Sigmoid colon (tissue), 7 donors: ENCODE measurements around the gene LCMT1. TPM values are rescaled to one million over a fixed set of nuclear protein-coding genes. Genes with fewer than 3 reads are reported as not detected.

ENCODE experiments used
- DNase-seq: peaks from one replicate; pipeline ENCODE4 v3.0.0-alpha.2; 2019
- H3K27ac ChIP-seq, 4 donors: fragments of 200-600 bp; sonication (generic); one replicate each; pipeline ENCODE4 v1.5.1; 2016 to 2019; ENCODE audit warnings: mild to moderate bottlenecking in 1 of 4
- H3K27me3 ChIP-seq, 3 donors: fragments of 200-600 bp; sonication (generic); one replicate each; pipeline ENCODE4 v1.5.1; 2019; ENCODE audit warnings: mild to moderate bottlenecking in 1 of 3
- H3K36me3 ChIP-seq, 4 donors: fragments of 200-600 bp; sonication (generic); one replicate each; pipeline ENCODE4 v1.5.1; 2016 to 2019
- H3K4me1 ChIP-seq, 4 donors: fragments of 200-600 bp; sonication (generic); one replicate each; pipeline ENCODE4 v1.5.1; 2017 to 2019
- H3K4me3 ChIP-seq, 4 donors: fragments of 200-600 bp; sonication (generic); one replicate each; pipeline ENCODE4 v1.5.1; 2017 to 2019; ENCODE audit warnings: mild to moderate bottlenecking in 2 of 4, moderate library complexity in 1 of 4
- H3K9me3 ChIP-seq, 4 donors: fragments of 200-600 bp in 3 of 4; sonication (generic) in 3 of 4; one replicate each; pipeline versions ENCODE4 v1.5.1 to v1.6.1; 2013 to 2019
- CTCF ChIP-seq, 4 experiments: fragments of 450-650 bp in 3 of 4; fragments of 200-600 bp in 1 of 4; IDR thresholded peaks; one replicate each; pipeline ENCODE4 v1.5.1; 2016 to 2019; ENCODE audit warnings: antibody characterized with exemption in 4 of 4, mild to moderate bottlenecking in 3 of 4, moderate library complexity in 2 of 4
- EP300 ChIP-seq, 4 donors: sonication (generic); formaldehyde crosslinking; IDR thresholded peaks; one replicate each; pipeline ENCODE4 v1.6.1; 2017; ENCODE audit warnings: antibody characterized with exemption in 4 of 4
- POLR2A ChIP-seq, 2 donors: fragments of 450-650 bp; IDR thresholded peaks; one replicate each; pipeline ENCODE4 v1.6.1; 2016; ENCODE audit warnings: antibody characterized with exemption in 2 of 2, mild to moderate bottlenecking in 2 of 2, moderate library complexity in 2 of 2
- POLR2AphosphoS5 ChIP-seq, 4 donors: sonication (generic); formaldehyde crosslinking; IDR thresholded peaks; one replicate each; pipeline ENCODE4 v1.6.1; 2017; ENCODE audit warnings: antibody characterized with exemption in 4 of 4
- WGBS, 2 donors: extraction: QIAGEN DNeasy Blood & Tissue Kit; methylation state at CpG; one replicate each; pipeline ENCODE4 v1.1.7; 2013; 5-methylcytosine and 5-hydroxymethylcytosine counted together
- intact Hi-C: fragments of 100-400 bp; cut with DNase I; formaldehyde crosslinking; loops from one replicate; pipeline ENCODE4 v1.15.1; 2023
- polyA plus RNA-seq, 3 donors: library from polyadenylated mRNA; stranded (reverse); fragments of 200-250 nt; gene quantifications; one replicate each; pipeline ENCODE4 v1.2.3, GENCODE V29; 2013
- total RNA-seq, 4 donors: library from RNA; depleted of rRNA; stranded (reverse); fragments of >200 nt; gene quantifications; one replicate each; pipeline ENCODE4 v1.1.0, GENCODE V29; 2016
- donor health status: healthy with polysubstance abuse.
- donor health status: Bipolar disorder and iron deficiency.
- donor health status: healthy.

The LCMT1 gene
- total and polyA plus RNA-seq, 7 donors, result 27.0 to 61.5 (median 43.5) TPM

DNA sequence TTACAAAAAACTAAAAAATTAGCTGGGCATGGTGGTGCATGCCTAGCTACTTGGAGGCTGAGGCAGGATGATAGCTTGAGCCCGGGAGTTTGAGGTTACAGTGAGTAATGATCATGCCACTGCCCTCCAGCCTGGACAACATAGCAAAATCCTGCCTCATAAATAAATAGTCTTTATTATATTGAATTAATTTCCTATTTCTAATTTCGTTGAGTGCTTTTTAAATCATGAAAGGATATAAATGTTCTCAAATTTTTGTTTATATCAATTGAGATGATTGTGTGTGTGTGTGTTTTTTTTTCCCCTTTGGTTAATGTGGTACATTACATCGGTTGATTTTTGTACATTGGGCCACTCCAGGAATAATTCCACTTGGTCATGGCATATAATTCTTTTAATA is 73.2 kb downstream of the LCMT1 start:
- Histone ChIP-seq H3K27ac (no peak overlapping the region), H3K36me3 (no peaks in the 10 kb centered on the region), H3K4me1 (no peaks in the 10 kb centered on the region), H3K9me3 (no peaks in the 10 kb centered on the region), H3K27me3 (no peaks in the 10 kb centered on the region), H3K4me3 (no peak overlapping the region)
- intact Hi-C loops, result no loop called here
- 89% methylated on average over 3 of the region's 3 CpGs for WGBS, 2 donors
- DNase-seq, result no peak
- no peak for TF ChIP-seq POLR2AphosphoS5 (IDR thresholded peaks at IDR 0.05)
- no peak for TF ChIP-seq CTCF (IDR thresholded peaks at IDR 0.05)
- no peak for TF ChIP-seq POLR2A (IDR thresholded peaks at IDR 0.05)

DNA sequence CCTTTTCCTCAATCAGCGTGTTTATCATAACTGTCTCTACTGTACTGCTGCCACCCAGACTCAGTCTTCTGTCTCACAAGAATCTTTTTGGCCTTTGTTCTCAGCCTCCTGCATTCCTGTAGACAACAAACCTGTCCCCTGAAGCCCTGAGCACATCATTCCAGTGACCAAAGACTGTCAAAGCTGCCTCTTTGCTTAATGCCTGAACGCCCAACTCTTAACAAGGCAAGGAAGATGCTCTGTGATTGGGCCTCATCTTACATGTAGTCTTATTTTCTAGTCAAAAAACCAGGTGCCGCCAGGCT is 75.9 kb downstream of the LCMT1 start:
- no peaks in the 10 kb centered on the region for H3K27me3 ChIP-seq
- no peaks in the 10 kb centered on the region for H3K36me3 ChIP-seq
- WGBS, 2 donors, result 95% methylated on average over 3 of the region's 3 CpGs
- H3K27ac ChIP-seq, result no peak overlapping the region
- no peaks in the 10 kb centered on the region for H3K9me3 ChIP-seq
- no peak overlapping the region for H3K4me3 ChIP-seq
- TF ChIP-seq EP300 (IDR thresholded peaks at IDR 0.05), result no peak
- TF ChIP-seq CTCF (IDR thresholded peaks at IDR 0.05), result no peak
- no peak for TF ChIP-seq POLR2AphosphoS5 (IDR thresholded peaks at IDR 0.05)
- no peak for TF ChIP-seq POLR2A (IDR thresholded peaks at IDR 0.05)
- DNase-seq, result no peak
- no peaks in the 10 kb centered on the region for H3K4me1 ChIP-seq
- intact Hi-C loops, result no loop called here

- Histone ChIP-seq H3K27ac (no peak overlapping the region), H3K9me3 (no peaks in the 10 kb centered on the region), H3K4me3 (no peak overlapping the region), H3K27me3 (no peaks in the 10 kb centered on the region), H3K36me3 (no peaks in the 10 kb centered on the region), H3K4me1 (no peaks in the 10 kb centered on the region)
- no peak for TF ChIP-seq CTCF (IDR thresholded peaks at IDR 0.05)
- TF ChIP-seq POLR2AphosphoS5 (IDR thresholded peaks at IDR 0.05), result no peak
- TF ChIP-seq EP300 (IDR thresholded peaks at IDR 0.05), result no peak
- TF ChIP-seq POLR2A (IDR thresholded peaks at IDR 0.05), result no peak
- DNase-seq, result no peak
- 96 to 97% methylated on average over 6 of the region's 6 CpGs for WGBS, 2 donors
- intact Hi-C loops, result no loop called here
Measured at GRCh38 chr16:25189305-25189704, 77.8 kb downstream of the LCMT1 start.

DNA sequence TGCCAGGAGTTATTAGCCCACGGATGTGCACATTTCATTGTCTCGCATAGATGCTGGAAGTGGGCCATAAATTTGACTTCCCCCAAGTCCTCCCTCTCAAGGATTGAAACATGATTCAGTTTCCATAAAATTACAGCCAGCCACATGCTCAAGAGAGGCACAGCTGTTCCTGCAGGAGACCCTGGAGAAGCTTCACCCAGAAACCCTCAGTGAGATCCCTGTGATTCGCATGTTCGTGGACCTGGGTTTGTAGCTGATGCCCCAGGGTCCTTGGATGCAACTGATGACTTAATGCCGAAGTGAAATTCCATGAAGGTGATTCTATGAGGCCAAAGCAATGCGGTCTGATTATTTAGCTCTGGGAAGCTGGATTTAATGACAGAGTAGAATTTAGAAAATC is 80.6 kb downstream of the LCMT1 start:
- Histone ChIP-seq H3K9me3 (no peaks in the 10 kb centered on the region), H3K4me3 (no peak overlapping the region), H3K36me3 (no peaks in the 10 kb centered on the region), H3K27ac (no peak overlapping the region), H3K27me3 (no peaks in the 10 kb centered on the region), H3K4me1 (peaks cover 0 to 6% (median 0%) of the 10 kb centered on the region in 4 donors)
- WGBS, 2 donors, result 70 to 79% methylated on average over 6 of the region's 6 CpGs
- TF ChIP-seq POLR2A (IDR thresholded peaks at IDR 0.05) (no peak), CTCF (IDR thresholded peaks at IDR 0.05) (no peak), POLR2AphosphoS5 (IDR thresholded peaks at IDR 0.05) (no peak), EP300 (IDR thresholded peaks at IDR 0.05) (no peak)
- no peak for DNase-seq
- intact Hi-C loops, result no loop called here

- no peak for DNase-seq
- no peaks in the 10 kb centered on the region for H3K36me3 ChIP-seq
- H3K4me1 ChIP-seq, result peaks cover 0 to 6% (median 0%) of the 10 kb centered on the region in 4 donors
- H3K9me3 ChIP-seq, result no peaks in the 10 kb centered on the region
- intact Hi-C loops, result no loop called here
- 14 to 61% methylated on average over 7 of the region's 7 CpGs for WGBS, 2 donors
- TF ChIP-seq POLR2A (IDR thresholded peaks at IDR 0.05) (no peak), POLR2AphosphoS5 (IDR thresholded peaks at IDR 0.05) (no peak), EP300 (IDR thresholded peaks at IDR 0.05) (no peak), CTCF (IDR thresholded peaks at IDR 0.05) (no peak)
- H3K4me3 ChIP-seq, result no peak overlapping the region
- no peak overlapping the region for H3K27ac ChIP-seq
- no peaks in the 10 kb centered on the region for H3K27me3 ChIP-seq
Measured at GRCh38 chr16:25194273-25194878, 82.8 kb downstream of the LCMT1 start.
